Endothelial cell of umbilical vein (primary cell): ENCODE measurements around the gene NEDD1.

Source experiments
- CTCF ChIP-seq, 2 donors: IDR thresholded peaks; 1 replicate in 1 of 2; 2 replicates in 1 of 2; pipeline ENCODE4 v1.5.1; 2011; ENCODE audit warnings: low read length in 2 of 2, mild to moderate bottlenecking in 2 of 2, moderate library complexity in 2 of 2, control low read depth in 1 of 2, inconsistent platforms in 1 of 2, low read depth in 1 of 2; ENCODE audit not compliant: insufficient read depth in 1 of 2; ENCODE audit errors: extremely low read depth in 1 of 2
- EZH2 ChIP-seq: IDR thresholded peaks from 2 replicates; pipeline ENCODE4 v1.6.1; 2012; ENCODE audit warnings: borderline replicate concordance, low read depth, mild to moderate bottlenecking, moderate library complexity, low read length, inconsistent platforms; ENCODE audit not compliant: severe bottlenecking
- FOS ChIP-seq: IDR thresholded peaks from 2 replicates; pipeline ENCODE4 v1.6.1; 2011; ENCODE audit warnings: mild to moderate bottlenecking, low read length, moderate library complexity, borderline replicate concordance; ENCODE audit not compliant: insufficient read depth
- GATA2 ChIP-seq: IDR thresholded peaks from 2 replicates; pipeline ENCODE4 v1.7.0; 2011; ENCODE audit warnings: low read depth, mild to moderate bottlenecking, moderate library complexity, mixed read lengths, low read length; ENCODE audit not compliant: insufficient read length, insufficient read depth
- JUN ChIP-seq: IDR thresholded peaks from 2 replicates; pipeline ENCODE4 v1.6.1; 2011; ENCODE audit warnings: borderline replicate concordance, low read depth; ENCODE audit not compliant: insufficient read length, insufficient read depth
- MAX ChIP-seq: IDR thresholded peaks from 2 replicates; pipeline ENCODE4 v1.6.1; 2011; ENCODE audit not compliant: insufficient read depth, insufficient read length
- MYC ChIP-seq: IDR thresholded peaks from one replicate; pipeline ENCODE4 v1.6.1; 2011; ENCODE audit warnings: mild to moderate bottlenecking, low read depth, low read length
- POLR2A ChIP-seq: IDR thresholded peaks from 2 replicates; pipeline ENCODE4 v1.6.1; 2012; ENCODE audit warnings: low read depth, mild to moderate bottlenecking, control low read depth, low read length
- POLR2AphosphoS5 ChIP-seq: IDR thresholded peaks from 2 replicates; pipeline ENCODE4 v1.6.1; 2012; ENCODE audit warnings: low read depth, mild to moderate bottlenecking, control low read depth, low read length, moderate library complexity; ENCODE audit not compliant: insufficient read depth

GRCh38 chr12:96881608-96882007 lies 25.4 kb upstream of the NEDD1 start:
- no peak for TF ChIP-seq POLR2A
- TF ChIP-seq POLR2AphosphoS5, result no peak
- TF ChIP-seq CTCF (IDR thresholded peaks at IDR 0.05; ENCODE audit: extremely low read depth in 1 of 2, insufficient read depth in 1 of 2, low read depth in 1 of 2, low read length in 2 of 2), result no peak
- no peak for TF ChIP-seq JUN
- TF ChIP-seq MAX, result no peak
- TF ChIP-seq EZH2, result no peak
- TF ChIP-seq FOS, result no peak
- TF ChIP-seq GATA2, result no peak
- no peak for TF ChIP-seq MYC
